ENCODE measurements around the gene DOCK1. TPM values are rescaled to one million over a fixed set of nuclear protein-coding genes. Genes with fewer than 3 reads are reported as not detected.

DOCK1 gene
- total RNA-seq, 1 donor from 2014 or later = 72.6 TPM

- H3K36me3 ChIP-seq = no peaks in the 10 kb centered on the region
- H3K9me3 Mint-ChIP-seq = no peaks in the 10 kb centered on the region
- H3K4me1 ChIP-seq = no peaks in the 10 kb centered on the region
- peaks cover 3% of the 10 kb centered on the region for H3K27me3 Mint-ChIP-seq (ENCODE audit: insufficient read depth, low read depth)
- TF ChIP-seq CTCF (IDR thresholded peaks at IDR 0.05) = no peak
- no peak for TF ChIP-seq EZH2phosphoT487 (IDR thresholded peaks at IDR 0.05)
- TF ChIP-seq EZH2 (IDR thresholded peaks at IDR 0.05) = no peak
- DNase-seq (ENCODE audit: low spot score) = no peak
- H3K4me2 ChIP-seq = no peak overlapping the region
- H3K27ac Mint-ChIP-seq = no peak overlapping the region
- H2AFZ ChIP-seq (replicated peaks) = no peak overlapping the region
- no peaks in the 10 kb centered on the region for H3K79me2 ChIP-seq (ENCODE audit: low read depth)
- H3K9me3 ChIP-seq (ENCODE audit: low read depth) = no peaks in the 10 kb centered on the region
- H3K4me3 ChIP-seq = no peak overlapping the region
- no peak overlapping the region for H3K4me3 Mint-ChIP-seq
- H3K27me3 ChIP-seq = no peaks in the 10 kb centered on the region
- H3K36me3 Mint-ChIP-seq = peaks cover 12% of the 10 kb centered on the region
- peaks cover 7% of the 10 kb centered on the region for H3K4me1 Mint-ChIP-seq
- no peak overlapping the region for H3K9ac ChIP-seq
- no peaks in the 10 kb centered on the region for H3F3A ChIP-seq (ENCODE audit: low read depth)
- no peak overlapping the region for H3K27ac ChIP-seq
- no peaks in the 10 kb centered on the region for H4K20me1 ChIP-seq (ENCODE audit: low read depth)
Observed at GRCh38 chr10:127091354-127091753, 186.1 kb downstream of the DOCK1 start.

GRCh38 chr10:127092916-127093315 is 187.7 kb downstream of the DOCK1 start:
- H3K36me3 ChIP-seq = no peaks in the 10 kb centered on the region
- Mint-ChIP-seq H3K27me3 (ENCODE audit: insufficient read depth, low read depth) (peaks cover 3% of the 10 kb centered on the region), H3K36me3 (peaks cover 14% of the 10 kb centered on the region), H3K9me3 (no peaks in the 10 kb centered on the region), H3K4me1 (peaks cover 7% of the 10 kb centered on the region), H3K4me3 (no peak overlapping the region), H3K27ac (no peak overlapping the region)
- DNase-seq (ENCODE audit: low spot score) = no peak
- no peak overlapping the region for H3K4me2 ChIP-seq
- no peak overlapping the region for H2AFZ ChIP-seq (replicated peaks)
- H3K9me3 ChIP-seq (ENCODE audit: low read depth) = no peaks in the 10 kb centered on the region
- H4K20me1 ChIP-seq (ENCODE audit: low read depth) = no peaks in the 10 kb centered on the region
- no peaks in the 10 kb centered on the region for H3F3A ChIP-seq (ENCODE audit: low read depth)
- H3K4me3 ChIP-seq = no peak overlapping the region
- no peak for TF ChIP-seq CTCF (IDR thresholded peaks at IDR 0.05)
- TF ChIP-seq EZH2 (IDR thresholded peaks at IDR 0.05) = no peak
- no peak for TF ChIP-seq EZH2phosphoT487 (IDR thresholded peaks at IDR 0.05)
- H3K9ac ChIP-seq = no peak overlapping the region
- H3K79me2 ChIP-seq (ENCODE audit: low read depth) = no peaks in the 10 kb centered on the region
- H3K4me1 ChIP-seq = no peaks in the 10 kb centered on the region
- no peak overlapping the region for H3K27ac ChIP-seq
- H3K27me3 ChIP-seq = no peaks in the 10 kb centered on the region

DNA sequence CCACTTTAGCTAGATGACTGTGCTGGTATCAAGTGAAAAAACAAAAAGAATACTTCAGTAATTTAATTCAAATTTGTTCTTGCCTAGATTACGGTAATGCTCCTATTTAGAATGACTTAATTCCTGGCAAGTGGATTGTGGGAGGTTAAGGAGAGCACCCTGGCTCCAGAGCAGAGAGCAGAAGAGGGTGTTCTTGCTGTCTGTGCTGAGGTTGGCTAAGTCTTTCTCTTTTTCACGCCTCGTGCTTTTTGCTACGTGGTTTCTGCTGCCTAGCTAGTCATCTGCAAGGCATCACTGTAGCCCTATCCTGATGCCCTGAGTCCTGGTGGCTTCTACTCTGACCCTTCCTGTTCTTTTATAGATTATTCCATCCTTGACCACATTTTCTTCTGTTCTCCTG is 189.8 kb downstream of the DOCK1 start:
- Mint-ChIP-seq H3K36me3 (peaks cover 20% of the 10 kb centered on the region), H3K27ac (no peak overlapping the region), H3K9me3 (no peaks in the 10 kb centered on the region), H3K4me1 (peaks cover 2% of the 10 kb centered on the region), H3K27me3 (ENCODE audit: insufficient read depth, low read depth) (peaks cover 5% of the 10 kb centered on the region), H3K4me3 (no peak overlapping the region)
- Histone ChIP-seq H4K20me1 (ENCODE audit: low read depth) (no peaks in the 10 kb centered on the region), H3K36me3 (no peaks in the 10 kb centered on the region), H2AFZ (replicated peaks) (no peak overlapping the region), H3K27me3 (no peaks in the 10 kb centered on the region), H3K79me2 (ENCODE audit: low read depth) (no peaks in the 10 kb centered on the region), H3K4me1 (no peaks in the 10 kb centered on the region), H3K27ac (no peak overlapping the region), H3F3A (ENCODE audit: low read depth) (no peaks in the 10 kb centered on the region), H3K4me2 (no peak overlapping the region), H3K9ac (no peak overlapping the region), H3K9me3 (ENCODE audit: low read depth) (no peaks in the 10 kb centered on the region), H3K4me3 (no peak overlapping the region)
- no peak for DNase-seq (ENCODE audit: low spot score)
- TF ChIP-seq EZH2 (IDR thresholded peaks at IDR 0.05) (no peak), CTCF (IDR thresholded peaks at IDR 0.05) (no peak), EZH2phosphoT487 (IDR thresholded peaks at IDR 0.05) (no peak)
